ENCODE data around the gene TMEM132D.

DNA sequence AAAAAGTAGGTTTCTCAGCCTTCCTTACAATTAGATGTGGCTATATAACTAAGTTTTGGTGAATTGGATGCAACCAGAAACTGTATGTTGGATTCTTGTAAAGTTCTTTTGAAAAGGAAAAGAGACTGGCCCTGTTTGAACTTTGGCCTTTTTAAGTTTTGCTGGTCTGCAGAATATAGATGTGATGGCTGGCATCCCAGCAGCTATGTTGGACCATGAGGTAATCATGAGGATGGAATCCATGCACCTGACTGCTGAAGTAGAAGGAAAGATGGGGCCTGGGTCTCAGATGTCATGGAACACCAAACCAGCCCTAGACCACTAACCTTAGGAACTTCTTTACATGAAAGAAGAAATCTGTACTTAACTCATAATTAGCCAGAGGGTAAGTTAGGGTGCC, 568.1 kb downstream of the TMEM132D start:
- no peak for TF ChIP-seq EZH2phosphoT487 (IDR thresholded peaks at IDR 0.05; ENCODE audit: borderline replicate concordance, low read depth, low read length)
- TF ChIP-seq, protein P1, sequence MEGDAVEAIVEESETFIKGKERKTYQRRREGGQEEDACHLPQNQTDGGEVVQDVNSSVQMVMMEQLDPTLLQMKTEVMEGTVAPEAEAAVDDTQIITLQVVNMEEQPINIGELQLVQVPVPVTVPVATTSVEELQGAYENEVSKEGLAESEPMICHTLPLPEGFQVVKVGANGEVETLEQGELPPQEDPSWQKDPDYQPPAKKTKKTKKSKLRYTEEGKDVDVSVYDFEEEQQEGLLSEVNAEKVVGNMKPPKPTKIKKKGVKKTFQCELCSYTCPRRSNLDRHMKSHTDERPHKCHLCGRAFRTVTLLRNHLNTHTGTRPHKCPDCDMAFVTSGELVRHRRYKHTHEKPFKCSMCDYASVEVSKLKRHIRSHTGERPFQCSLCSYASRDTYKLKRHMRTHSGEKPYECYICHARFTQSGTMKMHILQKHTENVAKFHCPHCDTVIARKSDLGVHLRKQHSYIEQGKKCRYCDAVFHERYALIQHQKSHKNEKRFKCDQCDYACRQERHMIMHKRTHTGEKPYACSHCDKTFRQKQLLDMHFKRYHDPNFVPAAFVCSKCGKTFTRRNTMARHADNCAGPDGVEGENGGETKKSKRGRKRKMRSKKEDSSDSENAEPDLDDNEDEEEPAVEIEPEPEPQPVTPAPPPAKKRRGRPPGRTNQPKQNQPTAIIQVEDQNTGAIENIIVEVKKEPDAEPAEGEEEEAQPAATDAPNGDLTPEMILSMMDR (conservative IDR thresholded peaks at IDR 0.05; ENCODE audit: low read length) = no peak

Measured in OCI-LY7 (cell line).